T-helper 1 cell (primary cell): ENCODE results near the gene DNASE2.
A peak's percentile ranks its signal among the peaks of the same experiment; 100 is the strongest.
"Not testable (repeated sequence)": the region's sequence is repeated elsewhere in the genome, so short reads cannot be mapped to it uniquely, and the experiment has no call there.

Experiments used
- DNase-seq, 5 donors: peaks; one replicate each; pipeline ENCODE4 v3.0.0-alpha.2; 2012 to 2020
- total RNA-seq, 4 donors: gene quantifications; one replicate each; lab custom pipeline; 2026; lab: John Stamatoyannopoulos, UW

Gene DNASE2
- total RNA-seq, result 14.2 to 22.6 (median 17.0) reads per million in 4 donors

DNA sequence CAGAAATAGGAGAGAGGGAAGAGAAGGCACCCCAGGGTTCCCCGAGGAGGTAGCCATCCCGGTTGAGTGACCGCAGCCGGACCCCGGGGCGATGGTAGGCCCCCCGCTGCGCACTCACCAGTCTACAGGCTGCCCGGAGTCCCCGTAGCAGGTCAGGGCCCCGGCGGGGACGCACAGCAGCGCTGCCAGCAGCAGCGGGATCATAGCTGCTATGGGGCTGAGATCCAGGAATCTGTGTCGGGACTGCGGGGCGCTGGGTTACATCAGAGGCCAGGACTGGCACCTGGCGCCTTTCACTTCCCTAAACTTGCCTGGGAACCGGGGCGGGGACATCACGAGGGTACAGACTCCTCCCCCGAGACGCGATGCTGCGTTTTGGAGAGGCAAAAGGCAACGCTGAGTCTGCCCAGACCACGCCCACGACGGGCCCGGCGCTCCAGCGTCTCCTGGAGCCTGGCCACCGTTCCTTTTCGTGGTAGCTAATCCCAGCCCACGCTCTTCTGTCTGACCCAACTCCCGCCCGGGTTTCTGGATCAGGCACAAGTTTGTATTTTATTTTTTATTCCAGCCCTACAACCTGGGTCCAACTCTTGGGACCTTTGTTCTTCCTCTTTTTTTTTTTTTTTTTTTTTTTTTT is at the start of gene DNASE2:
DNASE2 (minus strand) TSS at position 278 of the 637 bp plus-strand sequence; CDS start at position 204, 74 bp downstream.
- DNase-seq, result peak; percentile 77 to 93 (median 83)

DNA sequence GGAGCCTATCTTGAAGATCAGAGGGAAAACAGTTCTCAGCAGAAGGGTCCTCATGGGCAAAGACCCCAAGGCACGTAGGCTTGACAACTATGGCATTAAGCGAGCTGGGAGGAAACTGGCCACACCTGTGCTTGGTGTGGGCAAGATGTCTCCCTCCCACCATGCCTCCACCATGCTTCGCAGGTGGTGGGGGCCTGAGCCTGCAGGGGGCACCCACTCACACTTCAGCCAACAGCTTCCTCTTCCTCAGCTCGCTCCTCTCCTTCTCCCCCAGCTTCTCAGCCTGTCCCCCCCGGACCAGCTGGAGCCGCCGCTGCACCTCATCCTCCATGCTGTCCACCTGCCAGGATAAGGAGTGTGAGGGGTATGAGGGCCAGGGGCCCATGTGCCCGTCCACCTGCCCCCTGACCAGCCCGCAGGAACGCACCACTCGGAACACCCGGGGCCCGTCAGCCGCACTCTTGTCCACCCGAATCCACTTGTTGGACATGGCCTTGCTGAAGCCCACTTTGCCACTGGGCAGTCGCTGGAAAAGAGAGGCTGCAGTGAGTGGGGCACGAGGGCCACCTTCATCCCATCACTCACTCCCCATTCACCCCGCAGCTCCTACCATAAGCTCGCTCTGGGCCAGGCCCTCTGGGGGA is 48.9 kb upstream of the DNASE2 start:
- no peak for DNase-seq

DNA sequence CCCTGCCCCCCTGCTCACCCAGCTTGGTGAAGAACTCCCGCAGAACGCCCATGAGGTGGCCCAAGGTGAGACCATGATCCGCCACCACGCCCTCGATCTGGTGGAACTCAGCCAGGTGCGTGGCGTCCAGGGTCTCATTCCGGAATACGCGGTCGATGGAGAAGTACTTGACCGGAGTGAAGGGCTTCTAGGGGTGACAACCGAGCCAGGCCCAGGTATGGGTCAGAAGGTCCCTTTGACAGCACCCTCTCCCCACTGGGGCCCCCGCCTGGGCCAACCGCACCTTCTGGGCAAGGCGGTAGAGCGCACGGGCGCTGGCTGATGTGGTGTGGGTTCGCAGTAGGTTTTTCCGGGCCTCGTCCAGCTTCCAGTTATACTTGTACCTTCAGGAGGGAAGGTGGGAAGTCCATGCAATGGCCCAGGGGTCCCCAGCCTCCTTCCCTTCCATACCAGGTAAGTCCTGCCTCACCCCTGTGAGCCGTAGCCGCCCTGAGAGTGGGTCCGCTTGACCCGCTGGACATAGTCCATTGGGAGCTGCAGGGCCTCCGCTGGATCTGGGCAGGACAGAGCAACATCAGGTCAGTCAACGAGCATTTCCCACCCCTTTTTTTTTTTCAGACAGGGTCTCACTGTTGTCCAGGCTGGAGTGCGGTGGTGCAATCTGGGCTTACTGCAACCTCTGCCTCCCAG is 43.5 kb upstream of the DNASE2 start:
- DNase-seq, result no peak

- no peak for DNase-seq
Observed at GRCh38 chr19:12922959-12923358, 41.7 kb upstream of the DNASE2 start.

DNA sequence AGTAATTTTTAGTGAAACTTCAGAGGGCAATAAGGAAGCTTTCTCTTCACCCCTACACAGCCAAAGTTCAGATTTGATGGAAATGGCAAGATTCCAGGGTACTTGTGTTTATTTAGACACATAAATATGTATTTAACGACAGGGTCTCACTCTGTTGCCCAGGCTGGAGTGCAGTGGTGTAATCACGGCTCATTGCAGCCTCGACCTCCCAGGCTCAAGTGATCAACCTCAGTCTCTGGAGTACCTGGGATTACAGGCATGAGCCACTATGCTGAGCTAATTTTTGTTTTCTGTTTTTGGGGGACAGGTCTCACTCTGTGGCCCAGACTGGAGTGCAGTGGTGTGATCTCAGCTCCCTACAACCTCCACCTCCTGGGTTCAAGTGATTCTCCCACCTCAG is 39.8 kb upstream of the DNASE2 start:
- DNase-seq, result no peak

GRCh38 chr19:12918253-12918652 is 37.0 kb upstream of the DNASE2 start:
- DNase-seq, result no peak

DNA sequence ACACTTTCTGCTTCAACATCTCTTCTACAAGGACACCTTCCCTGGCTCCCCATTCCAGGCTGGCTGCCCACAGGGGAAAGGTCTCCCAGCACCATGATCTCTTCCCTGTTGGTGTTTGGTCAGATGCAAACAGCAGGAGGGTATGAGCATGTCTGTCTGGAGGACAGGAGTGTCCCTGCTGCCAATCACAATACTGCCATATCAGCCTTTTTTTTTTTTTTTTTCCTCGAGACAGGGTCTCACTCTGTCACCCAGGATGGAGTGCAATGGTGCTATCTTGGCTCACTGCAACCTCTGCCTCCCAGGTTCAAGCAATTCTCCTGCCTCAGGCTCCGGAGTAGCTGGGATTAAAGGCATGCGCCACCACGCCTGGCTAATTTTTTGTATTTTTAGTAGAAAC is 34.6 kb upstream of the DNASE2 start:
- DNase-seq, result not testable (repeated sequence)

DNA sequence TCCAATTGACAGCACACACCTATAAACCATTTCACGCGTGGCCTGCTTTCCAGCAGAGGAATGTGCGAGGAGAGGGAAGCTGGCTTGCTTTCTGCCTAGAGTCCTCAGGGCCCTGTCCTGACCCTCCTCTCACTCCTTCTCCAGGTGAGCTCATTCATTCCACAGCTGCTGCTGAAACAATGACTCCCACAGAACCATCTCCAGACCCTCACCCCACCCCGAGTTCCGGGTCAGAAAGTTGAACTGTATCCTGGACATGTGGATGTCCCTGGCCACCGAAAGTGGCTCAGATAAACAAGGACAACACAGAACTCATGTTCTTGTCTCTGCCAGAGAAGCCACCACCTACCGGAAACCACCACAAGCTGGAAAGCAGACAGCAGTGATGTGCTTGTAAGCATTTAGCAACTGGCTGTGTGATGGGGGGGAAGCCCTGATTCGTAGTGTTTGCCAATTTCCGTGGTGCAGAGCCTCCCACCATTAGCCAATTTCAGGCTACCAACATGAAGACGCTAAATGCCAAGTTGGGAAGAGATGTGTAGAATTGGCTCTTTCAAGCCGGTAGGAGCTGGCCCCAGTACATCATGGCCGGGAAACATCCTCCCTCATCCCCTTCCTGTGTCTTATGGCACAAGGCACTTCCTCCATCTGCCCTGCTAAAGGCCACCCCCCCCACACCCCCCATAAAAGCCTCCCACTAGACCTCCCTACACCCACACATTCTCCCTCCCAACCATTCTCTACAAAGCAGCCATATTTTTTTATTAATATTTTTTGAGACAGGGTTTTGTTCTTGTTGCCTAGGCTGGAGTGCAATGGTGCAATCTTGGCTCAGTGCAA is 32.8 kb upstream of the DNASE2 start:
- peak in 3 of 5 donors; percentile 35 to 75 (median 41) for DNase-seq

GRCh38 chr19:12913011-12913561 is 31.8 kb upstream of the DNASE2 start:
- no peak for DNase-seq

DNA sequence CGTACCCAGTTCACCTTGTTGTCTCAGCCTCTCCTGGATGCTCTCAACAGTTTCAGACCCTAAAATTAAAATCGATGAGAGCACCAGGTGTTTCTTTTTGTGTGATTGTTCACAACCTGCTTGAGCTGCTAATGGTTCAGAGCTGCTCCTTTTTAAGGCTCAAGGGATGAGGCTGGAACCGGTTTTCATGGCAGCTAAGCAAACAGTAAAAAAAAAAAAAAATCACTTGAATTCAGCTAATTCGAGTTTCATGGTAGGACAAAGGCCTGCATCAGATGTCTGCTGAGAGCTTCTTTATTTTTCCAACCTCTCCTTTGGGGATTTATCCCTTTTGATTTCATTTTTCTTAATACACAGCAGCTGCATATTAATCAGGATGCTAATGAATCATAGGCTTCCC is 31.3 kb upstream of the DNASE2 start:
- no peak for DNase-seq

DNA sequence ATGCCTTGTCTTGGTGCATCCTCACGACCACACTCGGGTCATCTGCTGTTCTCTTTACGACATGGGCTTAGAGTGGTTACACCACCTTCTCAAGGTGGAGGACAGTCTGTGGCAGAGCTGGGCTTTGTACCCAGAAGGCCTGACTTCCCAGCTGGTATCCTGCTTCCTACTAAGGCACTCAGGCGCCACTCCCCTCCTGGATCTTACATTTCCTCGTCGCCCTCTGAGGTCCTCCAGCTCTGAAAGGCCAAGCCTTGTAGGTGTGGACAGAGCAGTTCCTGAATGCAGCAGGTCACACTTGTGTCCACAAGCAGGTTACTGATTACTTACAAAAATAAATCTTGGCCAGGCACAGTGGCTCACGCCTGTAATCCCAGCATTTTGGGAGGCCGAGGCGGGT is 25.9 kb upstream of the DNASE2 start:
- no peak for DNase-seq

- peak in 1 of 5 donors; percentile 17 for DNase-seq
Observed at GRCh38 chr19:12899891-12900518, 18.8 kb upstream of the DNASE2 start.

DNA sequence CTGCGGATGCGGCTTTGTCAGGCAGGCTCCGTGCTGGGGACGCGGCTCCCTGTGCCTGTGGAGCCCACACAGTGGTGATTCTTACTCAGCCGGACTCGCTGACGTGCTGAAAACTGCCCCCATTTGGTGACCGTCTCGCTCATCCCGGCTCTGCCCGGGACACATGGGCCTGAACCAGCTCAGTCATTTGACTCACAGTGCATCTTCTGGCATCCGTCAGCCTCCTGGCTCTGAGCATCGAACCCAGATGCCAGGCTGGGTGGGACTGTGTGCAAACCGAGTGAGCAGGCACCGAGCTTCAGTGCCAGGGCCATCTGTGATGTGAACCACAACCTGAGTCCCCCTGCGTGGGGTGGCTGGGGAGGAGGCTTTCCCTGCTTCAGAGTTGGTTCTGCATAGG is 15.2 kb upstream of the DNASE2 start:
- DNase-seq, result no peak

- no peak for DNase-seq
Observed at GRCh38 chr19:12893582-12893981, 12.3 kb upstream of the DNASE2 start.

GRCh38 chr19:12891553-12892021 is 10.3 kb upstream of the DNASE2 start:
- no peak for DNase-seq

DNA sequence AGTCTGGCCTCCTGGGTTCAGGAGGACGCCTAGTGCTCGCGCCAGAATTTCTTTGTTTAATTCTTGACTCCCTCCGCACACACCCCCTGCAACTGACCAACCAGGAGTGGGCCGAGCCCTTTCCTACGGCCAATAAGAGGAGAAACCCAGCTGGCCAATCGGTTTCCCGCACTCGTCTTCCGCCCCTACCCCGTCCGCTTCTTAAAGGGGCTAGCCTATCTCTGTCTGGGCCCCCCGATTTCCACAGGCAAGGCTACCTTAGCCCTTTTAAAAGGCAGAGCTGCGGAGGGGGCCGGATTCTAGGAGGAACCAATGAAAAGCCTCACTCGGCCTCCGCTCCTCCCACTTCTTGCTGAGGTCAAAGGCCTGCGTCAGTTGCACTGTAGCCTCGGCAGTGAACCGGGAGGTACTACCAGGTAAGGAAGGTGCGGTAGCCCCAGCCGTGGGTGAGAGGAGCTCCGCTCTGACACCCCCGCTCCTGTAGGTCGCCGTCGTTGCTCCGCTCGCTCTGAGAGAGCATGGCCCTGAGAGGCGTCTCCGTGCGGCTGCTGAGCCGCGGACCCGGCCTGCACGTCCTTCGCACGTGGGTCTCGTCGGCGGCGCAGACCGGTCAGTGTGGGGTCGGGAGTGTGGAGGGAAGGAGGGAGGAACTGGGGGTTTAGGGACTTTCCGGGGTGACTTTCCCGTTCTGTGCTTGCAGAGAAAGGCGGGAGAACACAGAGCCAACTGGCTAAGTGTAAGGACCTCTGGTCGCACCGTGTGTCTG is 9.7 kb upstream of the DNASE2 start, which contains the start of gene GCDH:
GCDH (plus strand) TSS at position 374 of the 766 bp plus-strand sequence; CDS start at position 519, 145 bp downstream.
- peak; percentile 89 to 98 (median 95) for DNase-seq

- not testable (repeated sequence) for DNase-seq
Observed at GRCh38 chr19:12890299-12890786, 9.1 kb upstream of the DNASE2 start.

DNA sequence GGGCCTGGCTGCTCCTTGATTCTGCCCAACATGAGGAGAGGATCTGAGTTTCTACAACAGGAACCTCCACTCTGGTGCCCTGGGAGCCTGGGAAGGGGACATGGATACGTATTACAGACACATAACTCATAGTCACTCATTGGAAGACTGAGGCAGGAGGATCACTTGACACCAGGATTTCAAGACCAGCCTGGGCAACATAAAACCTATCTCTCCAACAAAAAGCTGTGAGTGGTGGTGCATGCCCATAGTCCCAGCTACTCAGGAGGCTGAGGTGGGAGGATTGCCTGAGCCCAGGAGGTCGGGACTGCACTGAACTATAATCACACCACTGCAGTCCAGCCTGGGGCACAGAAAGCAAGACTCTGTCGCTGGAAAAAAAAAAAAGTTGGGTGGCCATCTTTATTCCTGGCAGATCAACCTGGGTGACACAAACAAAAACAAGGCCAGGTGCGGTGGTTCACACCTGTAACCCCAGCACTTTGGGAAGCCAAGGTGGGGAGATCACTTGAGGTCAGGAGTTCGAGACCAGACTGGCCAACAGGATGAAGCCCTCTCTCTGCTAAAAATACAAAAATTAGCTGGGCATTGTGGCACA is 6.9 kb upstream of the DNASE2 start:
- no peak for DNase-seq

DNA sequence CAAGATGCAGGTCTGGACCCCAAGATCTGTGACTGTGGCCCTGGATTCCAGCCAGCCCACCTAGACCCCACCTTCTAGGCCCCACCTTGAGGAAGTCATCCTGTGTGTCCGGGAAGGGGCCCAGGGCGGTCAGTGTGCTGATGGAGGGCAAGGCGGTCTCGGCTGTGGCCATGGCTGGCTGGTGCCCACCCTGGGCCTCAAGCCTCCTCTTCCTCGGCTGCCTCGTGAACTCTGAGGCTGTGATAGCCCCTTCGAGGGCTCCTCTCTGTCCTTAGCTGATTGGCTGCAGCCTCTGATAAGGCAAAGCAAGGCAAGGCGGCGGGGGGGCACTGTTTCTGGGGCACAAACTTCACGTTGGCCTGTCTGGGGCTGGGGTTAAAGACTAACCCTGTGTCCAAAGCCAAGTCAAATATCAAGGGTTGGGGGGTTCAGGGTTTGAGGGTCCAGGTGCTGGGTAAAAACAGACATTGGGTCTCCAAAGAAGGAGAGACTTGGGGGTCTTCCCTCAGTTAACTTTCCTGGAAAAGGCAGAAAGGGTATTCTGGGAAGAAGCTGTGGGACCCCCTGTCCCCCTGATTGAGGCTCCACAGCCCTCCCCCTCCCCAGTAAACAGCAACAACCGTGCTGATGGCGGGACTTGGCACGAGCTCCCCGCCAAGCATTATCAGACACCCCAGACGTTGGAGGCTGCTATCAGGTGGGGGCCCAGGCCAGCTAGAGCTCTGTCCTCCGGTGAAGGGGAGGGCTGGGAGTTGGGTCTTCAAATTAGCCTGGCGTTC is 5.9 kb upstream of the DNASE2 start, which contains the start of gene KLF1:
KLF1 (minus strand) TSS at position 233 of the 779 bp plus-strand sequence; CDS start at position 172, 61 bp downstream.
- no peak for DNase-seq

- DNase-seq, result no peak
Observed at GRCh38 chr19:12886651-12886968, 5.4 kb upstream of the DNASE2 start.
